NCI-H187 treated with DMSO at 0.1 percent for 48 hours (cell line): ENCODE results near the gene ATP1B1.
"Not testable (repeated sequence)": the region's sequence is repeated elsewhere in the genome, so short reads cannot be mapped to it uniquely, and the experiment has no call there.

ENCODE experiments used
- DNase-seq: peaks from one replicate; lab custom pipeline; 2025; lab: John Stamatoyannopoulos, UW

Gene ATP1B1

DNA sequence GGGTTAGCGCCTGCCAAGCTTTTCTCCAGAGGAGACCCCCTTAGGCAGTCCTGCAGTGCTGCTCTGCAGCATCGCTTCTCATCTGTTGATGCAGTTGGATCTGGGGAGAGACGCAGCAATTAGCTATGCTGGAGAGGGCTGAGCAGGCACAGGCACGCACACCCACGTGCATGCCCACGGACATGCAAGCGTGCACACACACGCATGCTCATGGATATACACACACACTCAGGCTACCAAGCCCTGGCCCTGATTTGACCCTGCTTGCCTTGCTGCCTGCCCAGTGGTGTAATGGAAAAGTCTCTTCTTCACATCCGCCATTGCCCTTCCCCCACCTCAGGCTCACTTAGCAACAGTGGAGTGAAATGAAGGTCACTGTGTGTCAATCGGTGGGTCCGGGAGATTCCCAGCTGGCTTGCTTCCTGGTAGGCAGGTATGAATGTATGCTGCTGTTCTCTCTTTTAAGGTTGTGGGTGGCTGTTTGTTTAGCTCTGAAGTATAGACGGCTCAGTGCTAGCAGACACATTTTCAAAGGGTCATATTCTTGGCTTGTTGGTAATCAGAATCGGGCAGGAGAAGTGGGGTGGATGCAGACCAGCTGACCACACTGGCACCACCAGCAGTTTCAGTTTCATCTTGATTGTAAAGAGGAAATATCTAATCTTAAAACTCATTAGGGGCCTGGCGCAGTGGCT lies 9.5 kb downstream of the ATP1B1 start:
- DNase-seq = no peak

DNA sequence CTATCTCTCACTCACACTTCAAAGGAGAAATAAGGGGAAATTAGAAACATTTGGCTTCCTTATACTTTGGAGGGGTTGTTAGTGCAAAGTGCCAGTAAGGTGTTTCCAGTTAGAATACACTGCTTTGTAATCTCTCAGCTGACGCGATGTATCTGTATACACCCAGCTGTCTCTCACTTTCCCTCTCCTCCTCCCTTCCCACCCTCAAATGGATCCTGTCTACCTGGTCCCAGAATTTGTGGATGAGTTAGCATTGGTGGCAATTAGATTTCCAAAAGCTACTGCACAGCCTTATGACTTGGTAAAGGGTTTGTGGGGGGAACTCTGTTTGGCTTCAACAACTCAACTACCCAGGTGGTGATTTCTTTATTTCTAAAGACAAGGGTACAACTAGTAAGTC lies 10.5 kb downstream of the ATP1B1 start:
- no peak for DNase-seq

DNA sequence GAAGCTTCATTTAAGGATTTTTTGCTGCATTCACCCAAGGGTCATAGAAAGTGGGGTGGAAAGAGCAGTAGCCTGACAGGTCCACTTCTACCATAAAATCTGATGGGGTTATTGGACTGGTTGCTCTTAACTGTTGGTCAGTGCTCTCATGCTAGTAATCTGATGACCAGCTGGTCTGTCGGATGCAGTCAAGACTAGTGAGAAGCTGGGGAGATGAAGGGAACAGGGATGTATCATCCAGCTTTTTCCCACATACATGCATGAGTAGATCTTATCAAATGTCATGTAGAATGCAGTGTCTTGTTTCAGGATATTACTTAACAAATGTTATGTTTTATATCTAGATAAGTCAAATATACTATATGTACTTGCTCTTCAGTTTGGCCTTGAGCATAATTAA lies 11.1 kb downstream of the ATP1B1 start:
- DNase-seq = no peak

DNA sequence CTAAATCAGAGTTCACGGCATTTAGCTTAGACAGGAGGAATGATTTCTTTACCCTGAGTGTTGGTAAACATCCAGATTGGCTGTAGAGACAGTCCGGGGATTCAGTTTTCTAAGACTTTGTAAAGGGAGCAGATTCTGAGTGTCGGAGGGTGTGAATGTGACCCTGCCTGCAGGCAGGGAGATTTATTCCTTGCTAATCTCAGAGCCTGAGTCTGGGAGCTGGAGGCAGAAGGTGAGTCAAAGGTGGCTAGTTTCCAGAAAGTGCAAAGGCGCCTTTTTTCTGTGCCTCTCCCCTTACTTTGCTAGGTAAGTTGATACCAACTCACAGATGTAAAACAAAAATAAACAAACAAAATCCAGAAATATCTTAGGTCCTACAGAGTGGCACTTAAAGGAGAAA lies 11.7 kb downstream of the ATP1B1 start:
- DNase-seq = no peak

DNA sequence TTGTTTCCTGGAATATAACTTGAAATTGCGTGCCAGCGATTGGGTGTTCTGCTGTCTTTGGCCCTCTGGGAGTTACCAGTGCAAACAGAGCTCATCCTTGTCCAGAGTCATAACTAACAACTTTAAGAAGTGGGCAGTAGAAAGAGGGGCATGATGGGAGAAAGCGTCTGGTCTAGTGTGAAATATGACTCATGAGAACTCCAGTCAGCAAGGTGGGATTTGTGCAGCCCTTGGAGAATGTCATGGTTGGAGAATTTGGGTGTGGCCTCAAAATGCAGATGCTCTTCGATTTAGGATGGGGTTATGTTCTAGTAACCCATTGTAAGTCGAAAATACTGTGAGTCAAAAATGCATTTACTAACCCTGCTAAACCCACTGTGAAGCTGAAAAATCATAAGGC lies 12.9 kb downstream of the ATP1B1 start:
- no peak for DNase-seq

DNA sequence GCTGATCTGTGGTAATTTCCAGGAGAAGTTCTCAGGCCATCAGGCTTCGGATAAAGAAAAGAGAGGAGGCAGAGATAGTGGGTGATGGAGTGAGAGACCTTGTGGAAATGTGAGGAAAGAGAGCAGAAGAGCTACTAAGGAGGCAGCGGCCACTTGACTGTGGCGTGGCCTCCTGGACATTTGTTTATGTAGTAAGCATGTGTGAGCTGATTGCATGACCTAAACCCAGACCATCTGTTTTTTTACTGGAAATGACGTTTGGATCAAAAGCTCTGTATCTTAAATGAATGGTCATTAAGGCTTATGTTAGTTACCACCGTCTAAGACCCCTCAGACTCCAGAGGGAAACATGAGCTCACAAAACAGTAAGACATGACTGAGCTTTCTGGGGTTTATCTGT lies 13.6 kb downstream of the ATP1B1 start:
- no peak for DNase-seq

DNA sequence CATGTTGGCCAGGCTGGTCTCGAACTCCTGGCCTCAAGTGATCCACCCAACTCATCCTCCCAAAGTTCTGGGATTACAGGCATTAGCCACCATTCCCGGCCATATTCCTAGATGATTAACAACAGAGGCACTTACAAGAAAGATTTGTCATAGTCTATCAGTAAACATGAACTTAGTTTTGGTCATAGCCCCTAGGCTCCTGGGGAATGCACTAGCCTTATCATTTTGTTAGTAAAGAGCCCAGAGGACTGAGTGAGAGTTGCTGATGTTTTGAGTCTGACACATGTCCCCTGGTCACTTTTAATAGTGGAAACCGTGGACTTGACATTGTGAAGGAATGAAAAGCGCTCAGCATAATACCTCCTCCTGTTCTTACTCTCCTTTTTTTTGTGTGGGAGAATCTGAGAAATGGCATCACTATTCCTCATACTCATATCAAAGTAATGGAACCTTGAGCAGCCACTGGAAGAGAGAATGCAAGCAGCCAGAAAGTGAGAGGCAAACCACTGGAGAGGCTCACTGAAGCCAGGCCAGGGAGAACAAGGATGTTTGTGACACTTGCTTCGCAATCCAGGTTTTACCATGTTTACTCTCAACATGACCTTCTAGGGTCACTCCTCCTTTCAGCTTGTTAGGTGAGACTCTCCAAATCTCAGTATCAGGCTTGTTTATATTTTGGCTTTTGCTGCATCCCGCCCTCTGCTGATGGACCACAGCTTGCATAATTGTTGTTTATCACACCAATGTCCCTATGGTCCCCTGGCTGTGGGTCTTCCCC lies 14.8 kb downstream of the ATP1B1 start:
- DNase-seq = no peak

DNA sequence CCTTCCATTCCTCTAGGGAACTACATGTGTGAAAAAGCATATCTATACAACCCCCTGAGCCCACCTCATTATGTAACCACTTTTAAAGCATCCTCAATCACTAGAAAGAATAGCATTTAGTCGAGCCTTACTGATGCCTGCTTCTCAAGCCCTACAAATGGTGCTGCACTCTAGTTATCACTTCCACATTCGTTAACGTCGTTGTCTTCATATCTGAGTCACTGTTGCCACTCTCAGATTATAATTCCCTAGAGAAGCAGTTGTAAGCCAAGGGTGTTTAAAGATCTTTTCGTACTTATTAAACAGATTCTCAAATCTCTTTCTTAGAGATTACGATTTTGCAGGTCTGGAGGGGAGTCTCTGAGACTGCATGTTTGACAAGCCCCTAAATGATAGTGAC lies 16.5 kb downstream of the ATP1B1 start:
- DNase-seq = no peak

DNA sequence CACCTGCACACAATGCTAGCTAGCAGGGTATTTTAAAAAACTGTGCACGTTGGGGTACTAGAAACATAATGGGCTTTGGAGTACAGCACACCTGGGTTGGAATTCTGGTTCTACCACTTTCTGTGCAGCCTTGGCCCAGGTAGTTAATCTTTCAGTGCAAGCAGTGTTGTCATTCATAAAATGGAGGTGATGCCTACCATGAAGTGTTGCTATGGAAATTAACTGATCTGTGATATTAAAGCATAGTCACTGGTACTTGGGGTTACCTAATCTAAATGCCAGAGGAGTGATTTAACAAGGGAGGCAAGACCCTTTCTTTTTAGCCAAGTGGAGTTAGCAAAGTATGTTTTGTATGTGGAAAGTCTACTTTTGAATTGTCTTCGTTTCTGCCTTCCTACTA lies 18.0 kb downstream of the ATP1B1 start:
- no peak for DNase-seq

DNA sequence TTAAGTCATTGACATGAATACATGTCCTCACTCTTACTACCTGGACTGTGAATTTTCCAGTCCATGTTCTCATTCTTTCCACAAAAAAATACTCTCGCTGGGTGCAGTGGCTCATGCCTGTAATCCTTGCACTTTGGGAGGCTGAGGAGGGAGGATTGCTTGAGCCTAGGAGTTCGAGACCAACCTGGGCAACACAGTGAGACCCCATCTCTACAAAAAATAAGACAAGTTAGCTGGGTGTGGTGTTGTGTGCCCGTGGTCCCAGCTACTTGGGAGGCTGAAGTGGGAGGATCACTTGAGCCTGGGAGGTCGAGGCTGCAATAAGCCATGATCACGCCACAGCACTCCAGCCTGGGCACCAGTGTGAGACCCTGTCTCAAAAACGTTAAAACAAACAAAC lies 19.1 kb downstream of the ATP1B1 start:
- DNase-seq = not testable (repeated sequence)

DNA sequence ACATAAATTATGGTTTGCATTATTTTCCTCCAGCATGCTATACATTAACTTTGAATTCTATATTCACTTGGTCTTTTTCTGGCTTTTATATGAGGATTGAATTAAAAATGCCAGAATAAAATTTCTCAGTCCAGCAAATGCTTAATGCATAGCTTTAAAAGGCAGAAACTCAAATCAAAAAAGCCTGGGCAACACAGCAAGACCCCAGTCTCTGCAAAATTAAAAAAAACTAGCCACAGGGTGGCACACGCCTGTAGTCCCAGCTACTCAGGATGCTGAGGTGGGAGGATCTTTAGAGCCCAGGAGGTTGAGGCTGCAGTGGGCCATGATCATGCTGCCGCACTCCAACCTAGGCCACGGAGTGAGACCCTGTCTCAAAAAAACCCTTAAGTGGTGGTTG lies 19.8 kb downstream of the ATP1B1 start:
- DNase-seq = no peak

DNA sequence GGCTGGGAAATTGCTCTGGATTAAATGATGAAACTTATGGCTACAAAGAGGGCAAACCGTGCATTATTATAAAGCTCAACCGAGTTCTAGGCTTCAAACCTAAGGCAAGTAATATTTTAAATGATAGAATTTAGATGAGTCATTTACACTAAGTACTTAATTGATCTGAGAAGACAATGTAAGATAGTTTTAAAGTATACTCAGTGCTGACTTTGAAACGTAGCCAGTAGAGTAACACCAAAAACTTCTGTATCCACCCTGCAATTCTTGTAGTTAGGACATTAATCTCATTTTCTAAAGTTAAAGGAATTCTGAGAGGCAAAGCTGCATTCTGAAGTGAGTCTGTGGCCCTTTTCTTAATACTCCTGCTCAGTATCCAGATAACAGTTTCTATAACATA lies 20.8 kb downstream of the ATP1B1 start:
- DNase-seq = no peak

DNA sequence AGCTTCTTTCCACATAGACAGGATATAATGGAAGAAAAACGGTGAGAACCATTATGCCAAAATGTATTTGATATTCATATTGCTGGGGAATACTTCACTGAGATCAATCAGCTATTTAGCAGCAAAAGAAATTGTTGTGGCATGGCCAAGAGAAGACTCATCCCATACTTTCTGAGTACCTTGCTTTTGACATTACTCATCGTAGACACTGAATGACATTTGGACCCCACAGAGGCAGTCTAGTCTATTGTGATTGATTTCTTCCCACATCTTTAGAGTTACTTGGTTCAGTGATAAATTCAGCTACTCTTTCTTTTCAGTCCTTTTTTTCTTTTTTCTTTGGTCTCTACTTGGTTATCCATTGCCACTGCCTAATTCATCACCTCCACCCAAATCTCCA lies 22.1 kb downstream of the ATP1B1 start:
- DNase-seq = no peak

DNA sequence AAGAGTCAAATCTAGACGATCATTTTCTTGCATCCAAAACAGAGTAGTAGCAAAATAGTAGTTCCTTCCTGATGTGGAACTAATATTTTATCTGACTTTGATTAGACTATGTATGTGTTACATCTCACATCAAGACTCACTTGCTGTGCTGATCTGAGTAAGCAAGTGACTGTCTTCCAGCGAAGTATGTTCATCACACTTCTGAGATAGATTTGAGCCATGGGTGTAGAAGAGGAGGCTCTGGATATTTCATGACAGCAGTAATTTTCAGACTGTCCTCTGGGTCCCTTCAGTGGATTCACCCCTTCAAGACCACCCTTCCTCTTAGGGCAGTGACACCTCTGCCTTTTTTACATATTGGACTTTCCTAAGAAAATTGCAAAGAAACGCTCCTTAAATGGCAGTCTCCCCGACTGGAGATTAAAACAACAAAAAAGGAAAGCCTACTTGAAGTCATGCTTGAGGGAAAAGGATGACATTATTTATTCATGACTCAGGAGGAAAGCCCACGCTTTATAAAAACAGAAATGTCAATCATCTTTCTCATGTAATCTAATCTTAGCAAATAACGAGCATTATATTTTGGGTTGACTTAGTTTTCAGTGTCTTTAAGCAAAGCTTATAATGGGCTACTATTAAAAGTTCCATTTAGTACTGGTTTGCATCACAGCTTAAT lies 22.8 kb downstream of the ATP1B1 start:
- DNase-seq = no peak

DNA sequence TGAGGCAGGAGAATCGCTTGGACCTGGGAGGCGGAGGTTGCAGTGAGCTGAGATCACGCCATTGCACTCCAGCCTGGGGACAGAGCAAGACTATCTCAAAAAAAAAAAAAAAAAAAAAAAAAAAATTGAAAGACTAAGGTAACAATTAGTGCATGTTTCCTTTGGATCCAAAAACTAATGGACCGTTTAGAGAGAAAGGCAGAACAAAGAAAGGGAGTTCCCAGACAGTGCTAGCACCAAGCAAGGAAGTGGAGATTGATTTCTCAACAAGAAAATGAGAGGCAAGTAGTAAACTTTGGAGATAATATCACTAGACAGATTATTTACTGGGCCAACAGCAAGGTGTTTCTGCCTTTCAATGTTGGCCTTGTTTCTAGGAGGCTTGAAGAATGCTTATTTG lies 24.2 kb downstream of the ATP1B1 start:
- DNase-seq = no peak

DNA sequence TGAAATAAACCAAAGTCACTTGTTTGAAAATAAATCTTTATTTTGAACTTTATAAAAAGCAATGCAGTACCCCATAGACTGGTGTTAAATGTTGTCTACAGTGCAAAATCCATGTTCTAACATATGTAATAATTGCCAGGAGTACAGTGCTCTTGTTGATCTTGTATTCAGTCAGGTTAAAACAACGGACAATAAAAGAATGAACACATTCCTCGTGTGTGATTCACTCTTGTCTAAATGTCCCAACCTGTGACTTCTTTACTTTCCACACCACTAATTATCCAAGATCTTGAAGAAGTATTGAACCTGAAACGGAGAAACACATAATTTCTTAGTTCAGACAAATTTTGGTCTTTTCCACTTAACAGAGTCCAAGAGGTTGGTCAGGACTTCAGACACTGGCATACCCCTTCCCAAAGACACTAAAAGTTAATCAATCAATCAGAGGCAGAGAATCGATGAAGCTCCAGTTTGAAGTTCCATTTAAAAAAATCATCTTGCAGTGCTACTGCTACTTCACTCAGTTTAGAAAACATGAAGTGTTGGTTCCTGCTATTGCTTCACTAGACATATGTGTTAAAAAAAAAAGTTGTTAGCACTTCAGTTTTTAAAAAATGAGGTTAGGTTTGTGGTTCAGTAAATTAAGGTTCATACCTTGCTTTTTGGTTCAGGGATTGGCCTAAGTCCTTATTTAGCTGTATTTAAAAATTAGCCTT lies 26.2 kb downstream of the ATP1B1 start:
- DNase-seq = no peak

DNA sequence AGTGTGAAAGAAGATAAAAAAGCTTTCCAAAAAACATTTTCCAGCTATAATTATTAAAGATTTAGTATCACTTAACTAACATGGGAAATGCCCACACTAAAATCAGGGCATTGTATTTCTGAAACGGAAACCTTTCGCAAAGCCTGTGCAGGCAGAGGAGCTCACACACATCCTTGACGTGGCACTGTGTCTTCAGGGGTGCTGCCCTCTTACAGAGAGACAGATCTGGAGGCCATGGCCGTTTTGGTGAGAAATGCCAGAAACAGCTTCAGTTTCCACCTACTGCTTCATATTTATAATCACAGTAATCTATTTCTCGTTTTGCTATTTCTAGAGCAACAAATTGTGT lies 26.7 kb downstream of the ATP1B1 start:
- DNase-seq = no peak

DNA sequence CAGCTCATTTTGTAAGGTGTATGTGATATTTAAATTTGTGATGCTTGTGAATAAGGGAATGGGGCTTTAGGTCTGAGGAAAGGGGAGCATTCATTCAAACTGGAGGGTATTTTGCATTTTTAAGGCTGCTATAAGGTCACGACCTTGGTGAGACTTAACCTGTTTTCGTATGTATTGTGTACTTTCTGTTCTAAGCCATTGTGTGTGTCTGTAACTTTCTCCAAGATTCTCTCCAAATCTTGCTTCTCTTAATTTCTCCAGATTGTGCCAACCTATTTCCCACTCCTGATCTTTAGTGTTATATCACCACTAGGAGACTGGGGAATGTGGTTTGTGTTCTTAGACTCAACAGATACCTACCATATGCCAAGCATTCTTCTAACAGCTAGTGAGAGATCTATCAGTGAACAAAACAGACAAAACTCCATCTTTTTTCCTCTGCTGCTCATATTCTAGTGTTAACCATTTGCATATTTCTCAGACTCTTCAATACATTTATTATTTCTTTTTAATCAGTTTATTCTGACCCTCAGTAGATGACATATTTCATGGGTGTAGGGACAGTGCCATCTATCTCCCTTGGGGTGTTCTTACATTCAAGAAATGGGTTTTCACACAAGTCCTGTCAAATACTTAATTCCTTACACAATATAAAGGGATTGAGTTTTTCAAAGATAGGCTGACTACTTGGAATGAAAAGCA lies 27.5 kb downstream of the ATP1B1 start:
- DNase-seq = no peak

DNA sequence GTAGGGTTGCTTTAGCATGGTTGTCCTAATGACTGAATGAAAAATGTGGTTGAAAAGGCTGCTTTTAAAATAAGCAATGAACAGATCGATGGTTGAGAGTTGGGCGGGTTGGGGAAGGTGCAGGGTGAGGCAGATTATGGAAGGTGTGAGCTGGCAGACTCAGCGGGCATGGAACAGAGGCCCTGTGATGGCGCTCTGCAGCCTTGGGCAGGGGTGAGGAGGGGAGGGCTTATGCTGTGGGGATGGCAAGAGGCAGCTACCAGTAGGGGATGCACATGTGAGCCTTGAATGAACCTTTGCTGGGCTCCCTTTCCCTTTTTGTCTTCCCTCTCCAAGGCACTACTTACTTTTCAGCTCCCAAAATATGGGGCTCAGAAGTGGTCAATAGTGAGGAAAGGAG lies 30.9 kb downstream of the ATP1B1 start:
- no peak for DNase-seq

DNA sequence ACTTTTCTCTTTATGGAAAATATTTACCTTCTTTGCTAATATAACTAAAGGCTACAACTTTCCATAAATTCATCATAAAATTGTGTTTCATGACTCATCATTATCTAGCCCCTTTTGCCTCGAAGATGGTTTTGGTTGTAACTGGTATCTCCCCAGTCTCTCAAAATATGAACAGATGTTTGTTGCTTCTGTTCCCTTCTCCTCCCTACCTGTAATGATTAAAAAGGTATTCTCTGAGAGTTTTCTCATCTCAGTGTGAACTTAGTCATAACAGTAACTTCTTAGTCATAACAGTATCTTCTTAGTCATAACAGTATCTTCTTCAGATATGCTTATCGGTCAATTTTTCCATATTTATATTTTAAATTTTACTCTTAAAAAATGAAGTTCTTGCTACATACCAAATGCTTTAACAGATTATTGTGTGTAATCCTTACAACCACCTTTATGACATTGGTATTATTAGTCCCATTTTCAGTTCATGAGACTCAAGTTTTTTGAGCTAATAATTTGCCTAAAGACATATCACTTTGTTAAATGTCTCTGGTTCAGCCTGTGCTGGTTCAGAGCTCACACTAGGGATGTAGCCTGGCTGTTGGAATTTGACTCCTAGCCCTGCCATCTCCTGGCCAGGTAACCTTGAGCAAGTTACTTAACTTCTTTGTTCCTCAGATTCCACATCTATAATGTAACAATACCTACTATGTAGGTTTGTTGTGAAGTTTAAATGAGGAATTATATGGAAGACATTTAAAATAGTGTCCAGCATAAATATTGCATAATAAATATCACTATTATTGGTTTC lies 32.6 kb downstream of the ATP1B1 start:
- DNase-seq = no peak

DNA sequence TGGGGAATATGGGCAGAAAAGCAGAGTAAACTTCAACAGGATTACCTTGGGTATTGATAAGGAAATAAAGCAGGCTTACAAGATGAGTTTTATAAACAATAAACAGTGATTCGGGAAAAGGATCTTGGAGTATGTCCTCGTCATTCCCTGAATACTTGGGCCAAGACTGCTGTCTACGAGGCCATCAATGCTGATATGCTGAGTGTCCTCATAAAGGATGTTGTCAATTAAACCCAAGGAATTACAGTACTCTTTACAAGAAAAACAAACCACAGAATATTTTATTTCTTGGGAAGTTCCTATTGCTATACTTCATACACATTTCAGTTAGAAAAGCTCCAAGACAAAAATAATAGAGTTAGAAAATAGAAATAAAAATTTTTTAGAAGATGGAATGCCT lies 34.9 kb downstream of the ATP1B1 start:
- no peak for DNase-seq
